Left ventricle myocardium superior (tissue), 1 donor: ENCODE data around the gene FTO. TPM values are rescaled to one million over a fixed set of nuclear protein-coding genes. Genes with fewer than 3 reads are reported as not detected.
A peak's percentile ranks its signal among the peaks of the same experiment; 100 is the strongest.
"Not testable (repeated sequence)": the region's sequence is repeated elsewhere in the genome, so short reads cannot be mapped to it uniquely, and the experiment has no call there.

Experiments used
- ATAC-seq: fragments of 200-7000 bp; cut with Tn5 transposase; one replicate; pipeline ENCODE4 v1.9.1; 2020; ENCODE audit warnings: mild to moderate bottlenecking, moderate library complexity
- DNase-seq: peaks from one replicate; pipeline ENCODE4 v3.0.0-alpha.2; 2020
- intact Hi-C: fragments of 100-400 bp; cut with micrococcal nuclease; formaldehyde crosslinking; loops from one replicate; pipeline ENCODE4 v1.11.0; 2022
- total RNA-seq: library from RNA; stranded (reverse); fragmentation: NEBNext Ultra II Directional; extraction: Animal tissue kit (Norgen Biotek cat#: 25700); gene quantifications from one replicate; pipeline ENCODE4 v1.2.1, GENCODE V29; 2021
- donor health status: DM: no; HTN: yes; CAD: no; lungs with severe emphysema.

FTO gene
- total RNA-seq, 1 donor from 2014 or later, result 71.8 TPM

DNA sequence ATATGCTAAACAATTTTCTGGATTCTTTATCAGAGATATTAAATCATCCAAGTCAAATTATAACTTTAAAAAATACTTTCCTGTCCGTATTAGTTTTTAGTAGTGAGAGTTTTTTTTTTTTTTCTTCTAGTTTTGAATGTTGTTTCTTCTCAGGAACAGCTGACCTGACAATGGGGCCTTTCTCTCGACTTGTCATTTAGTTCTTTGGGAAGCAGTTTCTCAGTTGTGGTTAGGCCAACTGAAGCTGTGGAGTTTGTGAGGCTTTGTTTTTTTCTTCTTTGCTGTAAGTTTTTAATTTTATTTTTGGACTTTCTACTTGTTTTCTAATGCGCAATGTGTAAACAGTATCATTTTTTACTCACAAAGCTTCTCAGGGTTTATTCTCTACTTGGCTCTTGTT, 140.8 kb downstream of the FTO start:
- no peak for ATAC-seq
- no peak for DNase-seq
- intact Hi-C loops, result no loop called here

DNA sequence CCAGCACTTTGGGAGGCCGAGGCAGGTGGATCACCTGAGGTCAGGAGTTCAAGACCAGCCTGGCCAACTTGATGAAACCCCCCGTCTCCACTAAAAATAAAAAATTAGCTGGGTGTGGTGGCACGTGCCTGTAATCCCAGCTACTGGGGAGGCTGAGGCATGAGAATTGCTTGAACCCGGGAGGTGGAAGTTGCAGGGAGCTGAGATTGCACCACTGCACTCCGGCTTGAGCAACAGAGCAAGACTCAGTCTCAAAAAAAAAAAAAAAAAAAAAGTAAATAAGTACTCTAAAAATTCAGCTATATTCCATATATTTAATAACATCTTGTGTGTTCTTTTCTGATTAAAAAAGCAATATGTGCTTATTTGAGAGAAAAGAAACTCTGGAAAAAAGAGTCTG, 142.6 kb downstream of the FTO start:
- intact Hi-C loops, DNase-seq, ATAC-seq: not testable (repeated sequence)

DNA sequence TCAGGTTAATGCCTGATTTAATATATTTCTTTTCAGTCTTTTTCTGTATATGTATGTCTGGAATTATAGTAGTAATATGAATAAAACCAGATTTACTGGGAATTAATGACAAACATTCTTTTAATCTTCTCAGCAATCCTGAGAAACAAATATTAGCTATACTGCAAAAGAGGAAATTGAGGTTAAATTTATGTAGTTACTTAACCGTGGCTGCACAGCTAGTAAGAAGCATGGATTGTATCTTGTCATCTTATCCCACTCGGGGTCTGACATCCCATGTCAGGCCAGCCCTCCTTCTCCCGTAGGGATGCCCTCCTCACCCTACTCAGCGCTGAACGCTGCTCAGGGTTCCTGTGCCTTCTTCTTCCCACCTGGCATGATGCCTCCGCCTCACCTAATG, 143.0 kb downstream of the FTO start:
- DNase-seq (no peak), ATAC-seq (no peak)
- intact Hi-C loops, result no loop called here

DNA sequence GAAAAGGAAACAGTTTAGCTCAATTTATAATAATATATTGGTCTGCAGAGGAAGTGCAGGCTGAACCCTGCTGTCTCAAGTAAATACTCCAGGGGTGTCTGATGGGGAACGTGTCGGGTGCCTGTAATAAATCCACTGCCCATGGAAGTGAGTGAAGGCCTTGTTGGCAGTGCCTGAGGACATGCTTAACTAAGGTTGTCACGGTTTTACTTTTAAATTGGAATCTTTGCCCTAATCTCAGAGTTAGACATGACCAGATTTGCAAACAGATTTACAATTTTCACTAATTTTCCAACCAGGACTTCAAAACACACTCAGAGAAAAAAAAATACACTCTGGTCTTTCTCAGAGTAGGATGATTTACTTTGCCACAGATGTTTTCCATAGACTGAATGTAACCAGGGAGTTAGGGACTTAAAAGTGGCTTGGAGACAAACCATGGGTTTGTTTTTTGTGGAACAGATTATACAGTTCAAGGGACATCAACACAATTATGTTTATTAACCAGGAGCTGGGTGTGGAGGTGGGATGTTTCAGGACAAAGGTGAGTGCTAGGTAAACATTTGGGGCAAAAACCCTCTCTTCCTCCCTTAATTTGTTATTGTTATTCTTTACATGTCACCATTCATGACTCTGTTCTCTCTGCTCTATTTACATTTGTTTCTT, 144.5 kb downstream of the FTO start:
- DNase-seq, result no peak
- intact Hi-C loops, result no loop called here
- no peak for ATAC-seq

DNA sequence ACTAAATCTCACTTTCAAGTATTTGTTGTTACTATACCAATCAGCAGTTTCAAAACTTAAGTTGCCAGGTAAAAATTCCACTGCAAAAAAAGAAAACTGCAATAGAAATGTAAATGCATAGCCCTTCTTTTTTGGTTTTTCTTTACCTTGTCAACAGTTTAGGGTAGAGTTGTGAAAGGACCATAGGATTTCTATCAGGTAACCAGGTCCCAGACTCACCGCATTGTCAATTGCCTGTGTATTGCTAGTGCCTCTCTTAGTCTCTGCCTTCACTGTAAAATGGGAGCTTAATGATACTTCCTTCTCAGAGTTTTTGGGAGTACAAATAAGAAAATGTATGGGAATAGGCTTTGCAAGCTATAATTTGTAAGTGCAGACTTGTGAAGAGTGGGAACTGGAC, 145.0 kb downstream of the FTO start:
- DNase-seq (no peak), ATAC-seq (no peak)
- intact Hi-C loops, result no loop called here

DNA sequence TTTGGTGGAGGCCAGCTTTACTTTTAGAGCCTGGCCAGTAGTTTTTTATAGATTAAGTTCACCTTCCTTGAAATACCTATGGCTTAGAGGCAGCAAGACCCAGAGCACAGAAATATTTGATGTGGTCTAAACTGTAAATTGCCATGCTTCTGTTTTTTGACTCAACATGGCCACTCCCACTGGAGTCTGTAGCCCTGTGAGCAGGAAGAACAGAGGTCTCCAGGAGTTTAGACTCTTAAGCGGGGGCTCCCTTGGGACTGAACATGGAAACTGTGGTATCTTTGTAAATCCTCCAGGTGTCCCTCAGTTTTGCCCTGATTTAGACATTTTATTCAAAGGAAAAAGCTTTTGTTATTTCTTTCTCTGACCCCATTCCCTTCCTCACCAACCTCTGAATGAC, 145.6 kb downstream of the FTO start:
- DNase-seq (no peak), ATAC-seq (no peak)
- intact Hi-C loops, result no loop called here

DNA sequence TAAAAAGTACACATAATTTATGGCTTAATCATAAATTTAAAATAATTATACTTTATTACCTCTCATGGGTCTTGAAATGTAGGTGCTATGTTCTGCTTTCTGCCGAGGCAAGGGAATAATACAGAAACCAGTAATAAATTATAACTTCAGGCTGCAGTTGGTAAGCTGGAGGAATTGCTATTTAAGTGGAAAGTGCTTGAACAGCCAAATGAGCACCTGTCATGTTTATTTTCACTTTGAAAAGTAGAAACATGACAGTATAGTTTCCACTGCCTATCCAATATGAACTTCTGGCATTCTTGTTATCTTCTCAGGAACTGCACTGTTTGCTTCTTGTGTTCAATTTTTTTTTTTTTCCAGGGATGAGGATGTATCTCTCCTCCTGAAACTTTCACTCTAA, 146.0 kb downstream of the FTO start:
- DNase-seq, result no peak
- intact Hi-C loops, result no loop called here
- no peak for ATAC-seq

DNA sequence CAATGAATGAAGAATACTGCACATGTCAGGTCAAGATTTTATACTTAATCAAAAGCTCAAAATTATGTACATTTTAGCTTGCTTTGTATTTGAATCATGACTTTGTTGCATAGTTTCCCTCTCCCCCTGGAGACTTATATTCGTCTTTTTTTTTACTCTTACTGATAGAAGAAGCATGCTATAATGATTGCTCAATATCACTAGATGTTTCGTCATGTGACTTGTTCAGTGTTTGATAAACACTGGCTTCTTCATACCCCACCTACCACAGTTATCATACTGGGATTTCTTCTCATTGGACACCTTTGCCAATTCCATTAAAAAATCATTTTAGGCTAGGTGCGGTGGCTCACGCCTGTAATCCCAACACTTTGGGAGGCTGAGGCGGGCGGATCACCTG, 148.7 kb downstream of the FTO start:
- intact Hi-C loops, result no loop called here
- ATAC-seq (no peak), DNase-seq (no peak)

DNA sequence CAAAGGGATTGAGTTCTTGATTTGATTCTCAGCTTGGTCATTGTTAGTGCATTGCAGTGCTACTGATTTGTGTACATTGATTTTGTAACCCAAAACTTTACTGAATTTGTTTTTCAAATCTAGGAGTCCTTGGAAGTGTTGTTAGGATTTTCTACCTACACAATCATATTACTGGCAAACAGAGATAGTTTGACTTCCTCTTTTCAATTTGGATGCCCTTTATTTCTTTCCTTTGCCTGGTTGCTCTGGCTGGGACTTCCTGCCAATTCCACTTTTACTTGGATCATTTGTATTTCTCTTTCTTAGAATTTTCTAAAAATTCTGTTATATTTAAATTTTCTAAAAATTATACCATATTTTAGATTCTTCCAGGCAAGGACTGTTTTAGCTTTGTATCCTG, 151.1 kb downstream of the FTO start:
- intact Hi-C loops, result no loop called here
- DNase-seq (no peak), ATAC-seq (no peak)

DNA sequence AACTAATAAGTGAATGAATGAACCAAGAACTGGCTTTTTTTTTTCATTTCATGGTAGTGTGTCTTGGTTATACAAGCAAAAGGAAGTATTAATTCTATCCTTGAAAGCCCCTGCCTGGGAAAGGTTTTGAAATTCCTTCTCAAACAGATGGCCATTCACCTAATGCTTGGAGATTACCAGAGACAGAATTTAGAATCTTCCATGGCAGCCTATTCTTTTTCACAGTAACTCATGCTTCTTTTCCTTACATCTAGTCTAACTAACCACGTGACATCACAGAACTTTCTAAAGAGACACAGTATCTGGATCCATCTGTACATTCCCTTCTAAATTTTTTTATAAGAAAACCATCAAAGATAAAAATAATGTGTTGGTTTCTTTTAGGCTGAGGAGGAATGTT, 151.6 kb downstream of the FTO start:
- intact Hi-C loops, result no loop called here
- no peak for ATAC-seq
- no peak for DNase-seq

DNA sequence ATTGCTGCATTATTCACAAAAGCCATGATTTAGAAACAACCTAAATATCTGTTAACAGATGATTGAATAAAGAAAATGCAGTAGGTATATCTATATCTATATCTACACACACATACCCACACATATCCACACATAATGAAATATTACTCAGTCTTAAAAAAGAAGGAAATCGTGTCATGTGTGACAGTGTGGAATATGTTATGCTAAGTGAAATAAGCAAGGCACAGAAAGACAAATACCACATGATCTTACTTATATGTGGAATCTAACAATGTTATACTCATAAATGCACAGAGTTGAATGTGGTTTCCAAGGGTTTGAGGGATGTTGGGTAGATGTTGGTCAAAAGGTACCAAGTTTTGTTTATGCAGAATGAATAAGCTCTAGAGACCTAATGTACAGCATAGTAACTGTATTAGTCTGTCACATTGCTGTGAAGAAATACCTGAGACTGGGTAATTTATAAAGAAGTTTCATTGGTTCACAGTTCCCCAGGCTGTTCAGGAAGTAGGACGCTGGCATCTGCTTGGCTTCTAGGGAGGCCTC, 156.1 kb downstream of the FTO start:
- no peak for DNase-seq
- intact Hi-C loops, result no loop called here
- no peak for ATAC-seq

DNA sequence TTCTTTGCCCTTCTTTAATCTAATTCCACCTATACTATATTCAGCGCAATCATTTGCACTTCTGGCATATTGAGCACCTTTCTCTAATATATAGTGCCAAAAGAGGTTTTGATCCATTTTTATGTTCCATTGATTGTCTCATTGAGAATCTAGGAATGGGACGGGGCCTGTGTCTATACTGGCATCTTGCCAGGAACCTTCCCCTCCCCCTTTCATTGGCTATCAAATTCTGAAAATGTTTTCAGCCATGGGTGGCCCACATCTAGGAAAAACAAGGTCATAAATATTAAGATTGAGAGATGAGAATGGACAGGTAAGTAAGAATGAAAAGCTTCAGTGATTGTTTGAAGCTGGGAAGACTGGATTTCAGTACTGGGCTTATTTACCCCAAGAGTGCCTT, 159.9 kb downstream of the FTO start:
- DNase-seq (no peak), ATAC-seq (no peak)
- intact Hi-C loops, result no loop called here

DNA sequence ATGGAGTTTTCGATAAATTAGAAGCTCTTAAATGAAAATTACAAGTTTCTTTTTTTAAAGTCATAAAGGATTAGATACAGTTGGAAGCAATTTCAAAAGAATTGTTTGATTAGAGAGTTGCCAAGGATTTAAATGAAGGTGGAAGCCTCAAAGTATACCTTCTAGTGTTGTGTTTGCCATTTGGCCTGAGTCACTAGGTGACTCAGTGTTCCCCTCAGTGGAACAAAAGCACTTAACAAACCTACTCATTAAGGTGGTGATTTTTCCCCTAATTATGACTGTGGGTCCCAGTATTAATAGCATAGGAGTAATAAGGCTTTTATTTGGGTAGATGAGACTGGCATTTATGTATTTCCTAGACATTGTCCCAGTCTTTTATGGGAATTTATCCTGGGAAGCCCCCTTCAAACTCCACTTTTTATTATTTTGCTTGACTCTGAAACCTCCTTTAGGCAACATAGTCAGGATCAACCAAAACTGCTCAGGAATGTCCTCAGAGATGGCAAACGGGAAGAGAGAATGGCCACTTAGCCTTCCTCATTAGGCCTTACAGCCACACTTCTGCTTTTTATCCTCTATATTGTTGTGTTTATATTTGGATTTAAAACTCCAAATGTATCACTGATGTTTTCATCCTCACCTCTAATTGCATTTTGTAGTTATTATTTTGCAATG, 161.0 kb downstream of the FTO start:
- DNase-seq (no peak), ATAC-seq (peak; percentile 41)
- intact Hi-C loops, result no loop called here

DNA sequence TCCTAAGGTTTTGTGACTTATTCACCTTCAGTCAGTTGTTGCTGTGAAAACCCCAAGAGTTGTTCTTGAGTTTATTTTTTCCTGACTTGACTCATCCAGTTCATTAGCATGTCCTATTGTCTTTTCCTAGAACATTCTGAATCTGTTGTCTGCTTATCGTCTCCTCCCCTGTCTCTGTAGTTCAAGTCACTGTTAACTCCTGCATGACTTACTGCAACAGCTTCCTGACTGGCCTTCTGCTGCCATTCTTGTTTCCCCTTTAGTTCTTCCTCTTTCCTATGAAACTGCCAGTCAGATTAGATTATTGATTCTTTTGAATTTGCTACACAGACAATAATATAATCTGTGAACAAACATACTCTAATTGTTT, 161.5 kb downstream of the FTO start:
- ATAC-seq (peak; percentile 73), DNase-seq (no peak)
- intact Hi-C loops, result no loop called here

DNA sequence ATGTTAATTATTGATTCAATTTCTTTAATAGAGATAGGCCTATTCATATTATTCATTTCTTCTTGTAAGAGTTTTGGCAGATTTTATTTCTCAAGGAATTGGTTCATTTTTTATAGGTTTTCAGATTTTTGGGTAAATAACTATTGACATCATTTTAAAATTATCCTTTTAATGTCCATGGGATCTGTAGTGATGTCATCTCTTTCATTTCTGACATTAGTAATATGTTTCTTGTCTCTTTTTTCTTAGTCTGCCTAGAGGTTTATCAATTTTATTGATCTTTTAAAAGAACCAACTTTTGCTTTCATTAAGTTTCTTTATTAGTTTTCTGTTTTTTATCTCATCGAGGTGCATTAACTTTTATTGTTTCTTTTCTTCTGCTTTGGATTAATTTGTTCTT, 162.6 kb downstream of the FTO start:
- intact Hi-C loops, result no loop called here
- DNase-seq (no peak), ATAC-seq (no peak)

DNA sequence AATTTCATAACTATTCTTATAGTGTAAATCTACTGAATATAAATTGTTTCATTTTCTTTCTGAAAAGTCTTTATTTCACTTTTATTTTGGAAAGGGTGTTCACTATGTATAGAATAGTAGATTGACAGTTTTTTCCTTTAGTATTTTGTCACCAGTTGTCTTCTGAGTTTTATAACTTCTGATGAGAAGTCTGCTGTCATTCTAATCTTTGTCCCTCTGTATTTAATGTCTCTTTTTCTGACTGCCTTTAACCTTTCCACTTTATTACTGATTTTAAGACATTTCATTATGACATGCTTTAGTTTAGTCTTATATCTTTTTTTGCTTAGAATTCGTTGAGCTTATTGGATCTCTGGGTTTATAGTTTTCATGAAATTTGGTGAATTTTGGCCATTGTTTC, 166.9 kb downstream of the FTO start:
- intact Hi-C loops, result no loop called here
- ATAC-seq (no peak), DNase-seq (no peak)

DNA sequence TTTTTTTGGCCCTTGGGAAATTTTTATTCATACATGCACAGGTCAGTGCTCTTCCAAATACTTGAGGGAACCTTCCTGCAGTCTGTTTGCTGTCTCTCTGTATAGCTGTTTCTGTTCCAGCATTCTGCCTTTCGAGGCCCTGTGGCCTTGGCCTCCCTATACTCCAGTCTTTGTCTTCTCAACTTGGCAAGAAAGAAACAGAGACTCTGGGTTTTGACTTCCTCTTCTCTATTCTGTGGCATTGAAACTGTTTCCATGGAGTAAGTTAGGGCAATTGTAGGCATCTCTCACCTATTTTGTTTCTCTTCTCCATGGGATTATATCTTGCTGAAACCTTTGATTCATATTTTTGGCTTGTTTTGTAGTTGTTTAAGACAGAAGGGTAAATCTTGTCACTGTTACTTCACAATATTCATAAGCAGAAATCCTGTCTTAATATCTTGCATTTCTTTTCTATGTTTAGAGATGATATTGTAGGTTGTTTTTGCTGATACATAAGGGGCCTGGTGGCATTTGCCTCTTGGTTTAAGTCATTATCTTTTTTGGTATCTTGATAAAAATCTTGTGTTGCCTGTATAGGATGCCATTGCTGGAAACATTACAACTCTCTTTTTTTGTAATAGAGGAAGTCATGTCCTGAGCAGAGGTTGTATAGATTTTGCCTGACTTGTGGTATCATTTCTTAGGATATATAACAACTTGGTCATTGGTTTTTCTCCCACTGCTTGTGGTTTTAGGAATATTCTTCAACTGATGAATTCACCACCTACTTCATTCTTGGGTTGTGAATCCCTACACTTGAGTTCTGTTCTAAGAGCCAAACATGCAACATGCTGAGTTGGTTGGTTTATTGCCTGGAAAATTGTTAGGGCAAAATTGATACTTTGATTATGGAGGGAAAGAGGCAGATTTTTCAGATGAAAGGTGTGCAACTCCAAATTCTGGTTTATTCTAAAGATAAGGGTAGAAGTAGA, 168.6 kb downstream of the FTO start:
- intact Hi-C loops, result no loop called here
- ATAC-seq (no peak), DNase-seq (no peak)

DNA sequence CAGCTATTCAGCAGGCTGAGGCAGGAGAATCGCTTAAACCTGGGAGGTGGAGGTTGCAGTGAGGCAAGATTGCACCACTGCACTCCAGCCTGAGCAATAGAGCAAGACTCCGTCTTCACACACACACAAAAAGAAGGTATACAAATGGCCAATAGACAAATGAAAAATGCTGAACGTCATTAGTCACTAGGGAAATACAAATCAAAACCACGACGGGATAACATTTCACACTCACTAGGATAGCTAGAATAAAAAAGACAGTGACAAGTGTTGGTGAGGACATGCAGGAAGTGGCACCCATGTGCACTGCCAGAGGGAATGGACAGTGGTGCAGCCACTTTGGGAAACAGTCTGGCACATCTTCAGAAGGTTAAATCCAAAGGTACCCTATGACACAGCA, 172.9 kb downstream of the FTO start:
- ATAC-seq (no peak), DNase-seq (no peak)

DNA sequence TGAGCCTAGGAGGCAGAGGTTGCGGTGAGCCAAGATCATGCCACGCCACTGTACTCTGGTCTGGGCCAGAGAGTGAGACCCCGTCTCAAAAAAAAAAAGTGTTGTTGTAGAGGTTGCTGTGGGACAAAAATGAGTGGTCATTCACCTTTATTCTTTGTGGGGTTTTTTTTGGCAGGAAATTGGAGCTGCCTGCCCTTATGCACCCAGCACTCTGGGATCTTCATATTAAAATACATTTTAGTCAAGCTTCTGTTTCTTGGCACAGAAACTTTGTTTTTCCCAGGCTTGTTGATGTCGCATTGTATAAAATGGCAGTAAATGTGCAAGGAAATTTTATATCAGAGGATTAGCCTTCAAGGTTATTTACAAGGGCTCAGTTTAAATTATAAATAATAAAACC, 174.3 kb downstream of the FTO start:
- DNase-seq (no peak), ATAC-seq (no peak)
- intact Hi-C loops, result no loop called here

More for the DNA sequence above, 172.9 kb downstream of the FTO start:
- intact Hi-C loops, result no loop called here

DNA sequence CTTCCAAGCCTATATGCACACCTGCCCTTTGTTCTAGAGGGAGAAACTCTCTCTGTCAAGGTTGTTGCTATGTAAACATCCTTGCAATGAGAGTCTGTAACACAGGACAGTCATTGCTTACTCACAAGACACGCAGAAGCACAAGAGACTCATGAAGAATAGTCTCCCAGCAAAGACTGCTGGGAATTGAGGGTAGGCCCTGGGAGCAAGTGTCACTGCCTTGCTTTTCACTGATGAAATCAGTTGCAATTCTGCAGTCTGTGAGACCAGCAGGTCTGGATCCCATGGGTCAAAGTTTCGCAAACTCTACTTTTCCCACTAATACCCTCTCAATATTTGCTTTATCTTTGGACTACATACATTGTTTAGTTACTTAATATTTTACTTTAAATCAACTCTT, 177.4 kb downstream of the FTO start:
- no peak for DNase-seq
- no peak for ATAC-seq
- intact Hi-C loops, result no loop called here
